RWPE1 (cell line): Measurements from ENCODE around the gene TUB.

Source experiments
- CTCF ChIA-PET: fragments of 350-600 bp; sonication (Branson Sonifier 250); formaldehyde crosslinking; extraction: SDS; loops from one replicate; lab custom pipeline; 2021; lab: Yijun Ruan, JAX
- POLR2A ChIA-PET: fragments of 400-600 bp; formaldehyde crosslinking; extraction: SDS; loops from one replicate; lab custom pipeline; 2020; ENCODE audit warnings: antibody characterized with exemption; ENCODE audit not compliant: low non-redundant PET; lab: Yijun Ruan, JAX
- DNase-seq: peaks from one replicate; pipeline ENCODE4 v3.0.0; 2012; ENCODE audit warnings: low spot score
- H3K27ac ChIP-seq: fragments of 450-650 bp; 2 replicates; pipeline ENCODE4 v1.5.1; 2017
- TF ChIP-seq, protein P1 (sequence below): fragments of 450-650 bp; conservative IDR thresholded peaks from 2 replicates; pipeline ENCODE4 v1.5.1; 2017; ENCODE audit warnings: low read depth, mild to moderate bottlenecking

The TUB gene

GRCh38 chr11:8038811-8039529, 42.0 kb upstream of the TUB start:
- POLR2A ChIA-PET: no interaction called here
- TF ChIP-seq, protein P1, sequence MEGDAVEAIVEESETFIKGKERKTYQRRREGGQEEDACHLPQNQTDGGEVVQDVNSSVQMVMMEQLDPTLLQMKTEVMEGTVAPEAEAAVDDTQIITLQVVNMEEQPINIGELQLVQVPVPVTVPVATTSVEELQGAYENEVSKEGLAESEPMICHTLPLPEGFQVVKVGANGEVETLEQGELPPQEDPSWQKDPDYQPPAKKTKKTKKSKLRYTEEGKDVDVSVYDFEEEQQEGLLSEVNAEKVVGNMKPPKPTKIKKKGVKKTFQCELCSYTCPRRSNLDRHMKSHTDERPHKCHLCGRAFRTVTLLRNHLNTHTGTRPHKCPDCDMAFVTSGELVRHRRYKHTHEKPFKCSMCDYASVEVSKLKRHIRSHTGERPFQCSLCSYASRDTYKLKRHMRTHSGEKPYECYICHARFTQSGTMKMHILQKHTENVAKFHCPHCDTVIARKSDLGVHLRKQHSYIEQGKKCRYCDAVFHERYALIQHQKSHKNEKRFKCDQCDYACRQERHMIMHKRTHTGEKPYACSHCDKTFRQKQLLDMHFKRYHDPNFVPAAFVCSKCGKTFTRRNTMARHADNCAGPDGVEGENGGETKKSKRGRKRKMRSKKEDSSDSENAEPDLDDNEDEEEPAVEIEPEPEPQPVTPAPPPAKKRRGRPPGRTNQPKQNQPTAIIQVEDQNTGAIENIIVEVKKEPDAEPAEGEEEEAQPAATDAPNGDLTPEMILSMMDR: no peak
- CTCF ChIA-PET: interaction anchor here (0.6 kb wide), 1 partner anchor 345 kb away, joined by 3 read pairs; no protein-coding TSS in a partner anchor
- no peak for DNase-seq
- no peak overlapping the region for H3K27ac ChIP-seq

DNA sequence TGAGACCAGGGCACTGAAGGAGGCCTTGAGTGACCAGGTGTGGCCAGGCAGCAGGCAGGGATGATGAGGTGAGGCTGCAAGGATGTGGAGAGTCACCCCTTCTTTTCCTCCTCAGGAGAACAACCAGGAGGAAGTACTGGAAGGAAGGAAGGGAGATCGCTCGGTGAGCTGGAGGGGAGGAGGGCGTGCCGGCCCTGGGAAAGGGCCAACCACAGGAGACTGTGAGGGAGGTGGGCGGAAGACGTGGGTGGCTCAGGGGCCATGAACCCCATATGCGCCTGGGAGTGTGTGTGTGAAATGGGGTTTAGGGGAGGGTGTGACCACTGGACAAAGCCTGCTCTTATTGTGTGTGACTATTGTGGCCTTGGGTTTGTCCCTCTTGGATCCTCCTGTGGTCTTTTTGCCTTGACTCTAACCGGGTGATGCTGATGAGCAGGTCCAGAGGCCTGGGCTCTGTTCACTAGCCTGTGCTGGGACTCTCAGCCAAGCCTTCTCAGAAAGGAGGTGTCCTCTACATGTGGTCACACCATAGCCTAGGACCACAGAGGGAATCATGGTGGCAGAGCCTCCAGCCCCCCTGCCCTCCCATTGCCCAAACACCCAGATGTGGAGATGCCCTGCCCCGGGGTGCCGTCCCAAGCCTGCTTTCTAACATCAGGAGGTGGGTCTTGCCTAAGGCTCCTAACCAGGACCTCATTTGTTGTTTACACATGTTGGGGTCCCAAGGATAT, 41.3 kb upstream of the TUB start:
- TF ChIP-seq, protein P1: no peak
- H3K27ac ChIP-seq: no peak overlapping the region
- POLR2A ChIA-PET: no interaction called here
- CTCF ChIA-PET: interaction anchor here (0.6 kb wide), 1 partner anchor 345 kb away, joined by 3 read pairs; no protein-coding TSS in a partner anchor
- DNase-seq: no peak

GRCh38 chr11:8040261-8040920, 40.6 kb upstream of the TUB start:
- TF ChIP-seq, protein P1: no peak
- DNase-seq: no peak
- H3K27ac ChIP-seq: no peak overlapping the region
- ChIA-PET POLR2A (no interaction called here), CTCF (no interaction called here)

DNA sequence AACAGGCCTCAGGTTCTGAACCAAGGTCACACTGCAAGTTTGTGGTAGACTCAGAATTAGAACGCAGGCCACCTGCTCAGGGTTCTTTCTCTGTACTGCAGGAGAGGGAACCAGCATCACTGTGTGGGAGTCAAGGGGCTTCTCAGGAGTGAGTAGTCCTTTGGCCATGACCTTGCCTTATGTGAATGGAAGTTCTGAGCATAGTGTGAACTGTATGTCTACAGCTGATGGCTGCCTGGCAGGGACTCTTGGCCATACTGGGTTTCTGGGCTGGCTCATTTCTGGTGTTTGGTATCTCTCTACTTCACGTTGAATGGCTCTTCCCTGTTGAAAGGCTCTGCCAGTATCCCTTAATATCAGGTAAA, 40.1 kb upstream of the TUB start:
- no peak for DNase-seq
- TF ChIP-seq, protein P1: no peak
- H3K27ac ChIP-seq: no peak overlapping the region
- CTCF ChIA-PET: no interaction called here
- POLR2A ChIA-PET: no interaction called here

DNA sequence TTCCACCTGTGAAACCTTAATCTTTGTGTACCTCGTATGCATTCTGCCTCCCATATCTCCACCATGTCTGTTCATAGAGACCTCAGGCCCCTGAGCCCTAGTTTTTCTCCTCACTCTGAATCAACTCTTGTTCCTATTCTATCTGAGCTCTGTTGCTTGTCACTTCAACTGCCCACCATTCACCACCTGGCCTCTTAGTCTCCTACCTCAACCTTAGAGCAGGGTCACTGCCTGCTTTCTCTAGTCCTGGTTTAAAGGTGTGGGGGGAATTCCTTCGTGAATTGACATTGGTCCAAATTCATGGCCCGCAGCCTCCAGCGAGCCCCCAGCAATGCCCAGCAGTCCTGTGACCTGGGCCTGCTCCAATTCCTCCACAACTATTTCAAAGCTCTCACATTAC, 39.4 kb upstream of the TUB start:
- TF ChIP-seq, protein P1: no peak
- DNase-seq: no peak
- ChIA-PET CTCF (interaction anchor here (1.0 kb wide), 1 partner anchor 8 kb away, joined by 3 read pairs; no protein-coding TSS in a partner anchor), POLR2A (no interaction called here)
- no peak overlapping the region for H3K27ac ChIP-seq

- H3K27ac ChIP-seq: no peak overlapping the region
- CTCF ChIA-PET: interaction anchor here (0.6 to 1.5 kb wide), 3 partner anchors 11 to 431 kb away, joined by 3 to 8 read pairs (median 4); partner anchors contain the start of gene EIF3F
- TF ChIP-seq, protein P1: no peak
- POLR2A ChIA-PET: interaction anchor here (1.2 kb wide), 1 partner anchor 35 kb away, joined by 3 read pairs; no protein-coding TSS in a partner anchor
- DNase-seq: no peak
Observed at GRCh38 chr11:8043756-8044155, 37.3 kb upstream of the TUB start.
